NCI-H2227 (cell line): ENCODE data around the gene GPR37.

Source experiments
- DNase-seq: peaks from one replicate; lab custom pipeline; 2025; ENCODE audit not compliant: unreplicated experiment; lab: John Stamatoyannopoulos, UW

GPR37 gene

GRCh38 chr7:124781418-124781817 is 15.8 kb upstream of the GPR37 start:
- no peak for DNase-seq

DNA sequence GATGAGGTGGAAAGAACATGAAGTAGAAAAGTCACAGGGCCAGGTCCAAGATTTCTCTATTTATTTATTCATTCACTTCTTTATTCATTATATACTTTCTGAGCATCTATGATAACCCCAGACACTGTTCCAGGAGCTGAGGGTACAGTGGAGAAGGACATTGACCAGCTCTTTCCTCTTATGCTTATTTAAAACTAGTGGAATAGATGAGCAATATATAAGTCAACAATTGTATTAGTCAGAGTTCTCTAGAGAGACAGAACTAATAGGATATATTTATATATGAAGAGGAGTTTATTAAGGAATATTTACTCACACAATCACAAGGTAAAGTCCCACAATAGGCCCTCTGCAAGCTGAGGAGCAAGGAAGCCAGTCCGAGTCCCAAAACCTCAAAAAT is 15.0 kb upstream of the GPR37 start:
- no peak for DNase-seq

GRCh38 chr7:124780056-124780455 is 14.5 kb upstream of the GPR37 start:
- no peak for DNase-seq

DNA sequence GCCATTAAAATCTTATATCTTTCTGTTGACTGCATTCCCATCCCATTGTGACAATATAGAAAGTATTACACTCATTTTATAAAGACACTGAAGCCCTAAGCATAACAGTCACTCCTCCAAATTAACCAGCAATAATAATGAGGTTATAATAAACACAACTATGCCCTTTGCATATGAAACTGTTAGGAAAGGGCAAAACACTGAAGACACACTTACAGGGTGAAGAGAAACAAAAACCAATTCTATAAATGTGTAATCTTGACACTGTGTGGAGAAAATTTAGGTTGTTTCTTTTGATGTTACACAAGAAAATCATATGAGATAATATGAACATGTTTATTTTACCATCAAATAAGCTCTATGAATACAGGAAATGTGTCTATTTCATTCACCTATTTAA is 14.0 kb upstream of the GPR37 start:
- DNase-seq = no peak

DNA sequence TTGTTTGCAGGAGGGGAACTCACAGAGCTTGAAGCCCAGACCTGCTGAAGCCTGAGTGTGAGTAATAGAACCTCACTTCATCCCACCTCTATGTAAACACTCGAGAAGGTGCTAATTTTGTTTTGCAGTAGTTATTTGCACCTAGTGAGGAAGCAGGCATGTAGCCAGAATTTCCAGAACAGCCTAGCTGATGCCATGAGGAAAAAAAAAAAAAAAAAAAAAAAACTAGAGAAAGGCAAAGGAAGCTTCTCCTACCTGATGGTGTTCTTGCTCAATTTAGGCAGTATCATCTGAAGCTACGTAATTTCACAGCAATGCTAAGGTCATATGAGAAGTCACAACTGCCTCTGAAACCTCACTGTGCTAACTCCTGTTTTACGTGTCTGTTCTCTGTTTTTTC is 13.6 kb upstream of the GPR37 start:
- DNase-seq = no peak

- no peak for DNase-seq
Observed at GRCh38 chr7:124777268-124777667, 11.7 kb upstream of the GPR37 start.

DNA sequence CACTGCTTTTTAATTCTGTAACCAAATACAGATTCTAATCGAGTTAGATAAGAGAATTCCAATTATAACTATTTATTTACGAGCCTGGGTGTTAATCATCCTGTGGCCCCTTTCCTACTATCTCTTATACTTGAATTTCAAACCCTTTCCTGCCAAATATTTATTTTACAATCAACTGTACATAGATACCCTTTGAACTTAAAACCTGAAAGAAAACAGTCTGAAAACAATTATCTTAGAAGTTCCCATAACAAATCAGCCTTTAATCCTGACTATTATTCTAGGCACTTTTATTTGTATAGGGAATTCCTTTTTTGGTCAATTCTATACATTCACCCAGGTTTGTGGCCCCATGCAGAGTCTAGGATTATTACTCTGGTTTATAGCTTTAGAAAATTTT is 10.6 kb upstream of the GPR37 start:
- DNase-seq = no peak

- DNase-seq = no peak
Observed at GRCh38 chr7:124775422-124775821, 9.8 kb upstream of the GPR37 start.

- no peak for DNase-seq
Observed at GRCh38 chr7:124773938-124774337, 8.3 kb upstream of the GPR37 start.

- DNase-seq = no peak
Observed at GRCh38 chr7:124773339-124773738, 7.7 kb upstream of the GPR37 start.

DNA sequence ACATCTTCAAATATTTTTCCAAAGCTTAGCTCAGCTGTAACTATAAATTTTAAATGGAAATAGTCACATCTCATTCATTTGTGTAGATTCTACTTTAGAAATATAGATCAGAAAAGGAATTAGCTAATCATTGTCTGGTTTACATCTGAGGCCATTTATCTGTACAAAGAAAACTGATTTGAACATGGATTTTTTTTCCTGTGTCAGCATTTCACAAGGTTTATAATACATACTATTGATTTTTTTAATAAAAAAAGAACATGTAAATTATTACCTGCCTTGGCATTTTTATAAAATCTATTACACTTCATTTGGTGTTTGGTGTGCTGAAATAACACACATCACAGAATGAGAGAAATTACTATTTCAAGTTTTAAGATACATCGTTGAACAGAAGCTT is 3.5 kb upstream of the GPR37 start:
- DNase-seq = no peak

DNA sequence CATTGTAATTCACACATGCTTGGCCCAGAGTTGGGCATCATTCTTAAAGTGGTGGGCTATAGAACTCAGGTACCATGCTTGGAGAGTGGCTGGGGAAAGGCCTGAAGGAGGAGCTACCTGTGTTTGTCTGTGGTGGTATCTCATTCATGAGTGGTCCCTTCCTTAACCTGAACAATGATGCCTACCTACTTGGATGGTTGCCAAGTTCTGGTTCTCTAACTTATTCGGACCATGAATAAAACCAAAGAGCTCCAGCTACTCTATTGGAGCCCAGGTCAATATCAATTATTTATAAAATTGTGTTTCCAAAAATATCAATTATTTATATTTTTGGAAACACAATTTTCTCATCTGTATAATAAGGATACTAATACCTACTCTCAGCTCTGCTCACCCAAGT is 2.9 kb upstream of the GPR37 start:
- DNase-seq = no peak

DNA sequence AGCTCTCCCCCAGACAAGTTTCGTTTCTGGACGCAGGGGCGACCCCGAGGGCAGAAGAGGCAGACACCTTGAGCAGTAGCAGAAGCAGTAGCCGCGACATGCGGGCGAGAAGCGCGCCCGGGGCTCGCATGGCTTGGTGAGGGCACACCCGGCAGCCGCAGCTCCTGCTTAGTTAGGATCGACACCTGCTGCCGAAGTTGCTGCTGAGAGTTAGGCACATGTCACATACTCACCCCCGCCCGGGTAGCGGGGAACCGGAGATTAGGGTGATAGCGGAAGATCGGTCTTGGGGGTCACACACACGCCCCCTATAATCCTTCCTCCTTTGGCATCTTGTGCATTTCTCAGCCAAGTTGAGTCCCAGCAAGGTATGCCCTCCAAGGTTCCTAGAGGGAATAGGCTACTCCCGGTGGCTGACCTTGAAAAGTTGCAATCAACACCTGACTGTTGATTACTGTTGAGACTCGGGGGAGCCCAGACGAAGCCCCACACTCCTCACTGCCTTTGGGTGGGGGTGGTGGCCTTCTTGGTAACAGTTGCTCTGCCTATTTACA is 668 bp downstream of the GPR37 start:
- no peak for DNase-seq

- DNase-seq = no peak
Observed at GRCh38 chr7:124764051-124764846, 1.3 kb downstream of the GPR37 start.

DNA sequence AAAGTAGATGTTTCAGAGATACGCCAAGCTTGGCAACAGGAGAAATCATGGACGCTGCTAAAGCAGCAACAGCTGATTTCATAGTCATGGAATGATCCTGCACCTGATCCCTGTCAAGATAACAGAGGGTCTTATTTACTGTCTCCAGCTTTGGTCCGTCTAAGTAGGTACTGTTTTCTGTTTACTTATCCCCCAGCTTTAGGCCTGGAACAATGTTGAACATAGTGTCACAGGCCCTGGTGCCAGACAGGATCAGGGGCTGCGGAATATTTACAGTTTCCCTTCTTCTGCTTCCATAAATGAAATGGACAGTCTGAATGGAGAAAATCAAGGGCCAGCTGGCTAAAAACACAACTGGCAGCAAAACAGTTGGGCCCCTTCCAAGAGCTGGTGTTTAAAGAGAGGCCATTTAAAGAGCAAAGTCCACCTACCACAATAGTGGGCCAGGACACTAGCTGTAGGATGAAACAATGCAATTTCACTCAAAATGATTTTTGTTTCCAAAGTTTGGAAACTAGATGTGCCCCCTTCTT is 2.9 kb downstream of the GPR37 start:
- no peak for DNase-seq

- no peak for DNase-seq
Observed at GRCh38 chr7:124761164-124761715, 4.4 kb downstream of the GPR37 start.

- no peak for DNase-seq
Observed at GRCh38 chr7:124758327-124758726, 7.3 kb downstream of the GPR37 start.

GRCh38 chr7:124754576-124755268 is 10.9 kb downstream of the GPR37 start:
- DNase-seq = no peak

GRCh38 chr7:124752310-124752709 is 13.3 kb downstream of the GPR37 start:
- DNase-seq = no peak

DNA sequence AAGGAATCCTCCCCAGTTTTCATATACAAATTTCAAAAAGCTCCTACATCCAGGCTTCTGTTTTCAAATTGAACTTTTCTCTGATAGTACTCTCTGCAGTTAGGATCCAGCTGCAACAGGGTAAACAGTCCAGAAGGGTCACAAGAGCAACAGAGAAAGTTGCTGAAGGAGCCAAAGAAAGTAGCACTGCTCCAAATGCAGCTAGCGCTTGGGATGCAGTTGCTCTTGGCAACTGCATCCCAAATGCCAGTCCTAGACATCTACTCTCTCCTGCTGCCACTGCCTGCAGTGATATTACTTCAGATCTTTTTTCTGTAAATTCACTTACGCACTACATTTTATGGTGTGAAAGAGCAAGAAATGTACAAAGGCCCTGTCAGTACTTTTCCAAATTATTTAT is 14.6 kb downstream of the GPR37 start:
- no peak for DNase-seq

DNA sequence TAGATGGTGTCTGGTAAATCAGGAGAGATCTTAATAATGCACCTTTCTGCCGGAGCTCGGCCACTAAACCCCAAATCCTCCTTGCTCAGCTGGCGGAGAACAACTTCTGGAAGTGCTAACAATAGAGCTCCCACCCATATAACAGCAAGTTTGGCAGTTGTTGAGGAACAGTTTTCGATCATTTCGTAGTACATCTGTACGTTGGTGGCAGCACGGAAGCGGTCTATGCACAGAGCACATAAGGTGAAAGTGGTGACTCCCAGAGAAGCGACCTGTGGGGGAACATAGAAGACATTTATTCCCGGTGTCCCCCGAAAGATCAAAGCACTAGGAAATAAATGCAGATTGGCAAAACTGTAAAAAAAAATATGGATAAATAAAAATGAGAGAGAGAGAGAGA is 18.5 kb downstream of the GPR37 start:
- DNase-seq = no peak

DNA sequence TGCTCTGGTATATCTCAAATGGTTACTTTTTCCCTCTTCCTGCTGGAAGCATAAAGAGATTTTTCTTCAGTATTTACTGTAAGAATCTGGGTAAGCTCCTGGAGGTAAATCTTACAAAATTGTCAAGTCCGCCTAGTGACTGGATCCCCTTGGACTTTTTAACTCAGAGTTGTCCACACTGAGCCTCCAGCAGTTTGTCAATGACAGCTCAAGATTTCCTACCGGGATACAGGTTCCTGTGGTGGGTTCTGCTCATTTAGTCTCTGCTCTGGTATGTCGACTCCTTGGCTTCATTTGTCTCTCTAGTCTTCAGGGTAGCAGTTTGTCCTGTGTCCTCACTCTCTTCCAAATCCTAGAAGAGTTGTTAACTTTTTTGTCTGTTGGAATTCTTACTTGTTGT is 27.0 kb downstream of the GPR37 start:
- DNase-seq = no peak
